ENCODE results near the gene C6orf58. TPM values are rescaled to one million over a fixed set of nuclear protein-coding genes. Genes with fewer than 3 reads are reported as not detected.

C6orf58 gene
- 1.4 TPM for total RNA-seq

GRCh38 chr6:127576874-127577273 is at the start of gene C6orf58:
Gene C6orf58 (plus strand): TSS chr6:127577174. CDS start chr6:127577186, 12 bp downstream.
- DNase-seq, result no peak

GRCh38 chr6:127533011-127533410 is 44.0 kb upstream of the C6orf58 start:
- no peak for DNase-seq

GRCh38 chr6:127533736-127534135 is 43.2 kb upstream of the C6orf58 start:
- DNase-seq, result no peak

- no peak for DNase-seq
Observed at GRCh38 chr6:127538750-127539264, 38.2 kb upstream of the C6orf58 start.

- DNase-seq, result no peak
Observed at GRCh38 chr6:127539272-127539671, 37.7 kb upstream of the C6orf58 start.

GRCh38 chr6:127547215-127547614 is 29.8 kb upstream of the C6orf58 start:
- no peak for DNase-seq

- DNase-seq, result no peak
Observed at GRCh38 chr6:127547904-127548649, 28.9 kb upstream of the C6orf58 start.

- no peak for DNase-seq
Observed at GRCh38 chr6:127550403-127550802, 26.6 kb upstream of the C6orf58 start.

- DNase-seq, result no peak
Observed at GRCh38 chr6:127554435-127555006, 22.5 kb upstream of the C6orf58 start.

- no peak for DNase-seq
Observed at GRCh38 chr6:127561660-127562059, 15.3 kb upstream of the C6orf58 start.

- no peak for DNase-seq
Observed at GRCh38 chr6:127564761-127565160, 12.2 kb upstream of the C6orf58 start.

GRCh38 chr6:127566119-127566518 is 10.9 kb upstream of the C6orf58 start:
- no peak for DNase-seq

- DNase-seq, result no peak
Observed at GRCh38 chr6:127566651-127567050, 10.3 kb upstream of the C6orf58 start.

GRCh38 chr6:127567476-127567875 is 9.5 kb upstream of the C6orf58 start:
- DNase-seq, result no peak

GRCh38 chr6:127570739-127571389 is 6.1 kb upstream of the C6orf58 start:
- DNase-seq, result no peak

GRCh38 chr6:127578900-127579299 is 1.9 kb downstream of the C6orf58 start:
- DNase-seq, result no peak

GRCh38 chr6:127581576-127581975 is 4.6 kb downstream of the C6orf58 start:
- DNase-seq, result no peak

- DNase-seq, result no peak
Observed at GRCh38 chr6:127582777-127583462, 5.9 kb downstream of the C6orf58 start.

- no peak for DNase-seq
Observed at GRCh38 chr6:127585123-127585522, 8.1 kb downstream of the C6orf58 start.

GRCh38 chr6:127586372-127586771 is 9.4 kb downstream of the C6orf58 start:
- no peak for DNase-seq

GRCh38 chr6:127587875-127588274 is 10.9 kb downstream of the C6orf58 start:
- DNase-seq, result no peak

GRCh38 chr6:127589135-127589534 is 12.2 kb downstream of the C6orf58 start:
- DNase-seq, result no peak

GRCh38 chr6:127590344-127590743 is 13.4 kb downstream of the C6orf58 start:
- no peak for DNase-seq
